Kidney epithelial cell (primary cell): ENCODE measurements around the gene SLC12A4. TPM values are rescaled to one million over a fixed set of nuclear protein-coding genes. Genes with fewer than 3 reads are reported as not detected.

ENCODE experiments used
- DNase-seq: peaks from one replicate; pipeline ENCODE4 v3.0.0-alpha.2; 2010; ENCODE audit warnings: low read depth
- H3K27me3 ChIP-seq: 2 replicates; pipeline ENCODE4 v1.6.0; 2011; ENCODE audit warnings: low read length; ENCODE audit not compliant: control insufficient read depth, insufficient read depth
- H3K36me3 ChIP-seq: 2 replicates; pipeline ENCODE4 v1.5.1; 2011; ENCODE audit warnings: low read length; ENCODE audit not compliant: control insufficient read depth, insufficient read depth
- H3K4me3 ChIP-seq: 2 replicates; pipeline ENCODE4 v1.5.1; 2011; ENCODE audit warnings: low read depth, mild to moderate bottlenecking, control low read depth, low read length
- CTCF ChIP-seq: IDR thresholded peaks from 2 replicates; pipeline ENCODE4 v1.5.1; 2011; ENCODE audit warnings: mild to moderate bottlenecking, moderate library complexity, low read length, control low read depth, inconsistent platforms; ENCODE audit not compliant: insufficient read depth, poor library complexity, severe bottlenecking
- total RNA-seq: library from RNA; depleted of rRNA; stranded (reverse); fragments of >200 nt; gene quantifications from 2 replicates; pipeline ENCODE4 v1.2.3, GENCODE V29; 2015

SLC12A4 gene
- total RNA-seq, 1 donor from 2014 or later, result 36.6 TPM

- Histone ChIP-seq H3K36me3 (peaks cover 2% of the 10 kb centered on the region), H3K27me3 (no peaks in the 10 kb centered on the region), H3K4me3 (no peak overlapping the region)
- no peak for TF ChIP-seq CTCF
- DNase-seq, result no peak
These were observed 17.0 kb downstream of the SLC12A4 start for GRCh38 chr16:67951485-67951884.

GRCh38 chr16:67950335-67950843 lies 18.0 kb downstream of the SLC12A4 start:
- no peak for DNase-seq
- H3K4me3 ChIP-seq, result no peak overlapping the region
- no peak for TF ChIP-seq CTCF
- no peaks in the 10 kb centered on the region for H3K27me3 ChIP-seq
- peaks cover 4% of the 10 kb centered on the region for H3K36me3 ChIP-seq

GRCh38 chr16:67949645-67950044 lies 18.8 kb downstream of the SLC12A4 start:
- DNase-seq, result no peak
- H3K36me3 ChIP-seq, result peaks cover 2% of the 10 kb centered on the region

GRCh38 chr16:67948015-67948414 lies 20.4 kb downstream of the SLC12A4 start:
- Histone ChIP-seq H3K36me3 (peaks cover 2% of the 10 kb centered on the region), H3K4me3 (no peak overlapping the region), H3K27me3 (no peaks in the 10 kb centered on the region)
- no peak for DNase-seq
- TF ChIP-seq CTCF, result no peak

More at GRCh38 chr16:67949645-67950044, 18.8 kb downstream of the SLC12A4 start:
- Histone ChIP-seq H3K27me3 (no peaks in the 10 kb centered on the region), H3K4me3 (no peak overlapping the region)
- TF ChIP-seq CTCF, result no peak

- H3K27me3 ChIP-seq, result no peaks in the 10 kb centered on the region
- no peak overlapping the region for H3K4me3 ChIP-seq
- TF ChIP-seq CTCF, result no peak
- DNase-seq, result no peak
- peaks cover 2% of the 10 kb centered on the region for H3K36me3 ChIP-seq
These were observed 21.4 kb downstream of the SLC12A4 start for GRCh38 chr16:67946966-67947558.

GRCh38 chr16:67946128-67946569 lies 22.3 kb downstream of the SLC12A4 start:
- no peak overlapping the region for H3K4me3 ChIP-seq
- no peak for TF ChIP-seq CTCF
- H3K36me3 ChIP-seq, result peaks cover 1% of the 10 kb centered on the region
- no peak for DNase-seq
- no peaks in the 10 kb centered on the region for H3K27me3 ChIP-seq
